HT1080 (cell line): ENCODE data around the gene HOXA2. TPM values are rescaled to one million over a fixed set of nuclear protein-coding genes. Genes with fewer than 3 reads are reported as not detected.
A peak's percentile ranks its signal among the peaks of the same experiment; 100 is the strongest.

Source experiments
- DNase-seq: peaks from one replicate; pipeline ENCODE4 v3.0.0-alpha.2; 2015; ENCODE audit warnings: low read depth
- polyA plus RNA-seq, 2 experiments: library from polyadenylated mRNA; depleted of rRNA; stranded (reverse); fragments of >200 nt; gene quantifications; 2 replicates each; pipeline ENCODE4 v1.2.3, GENCODE V29; 2015
- total RNA-seq: library from RNA; depleted of rRNA; stranded (reverse); fragments of >200 nt; shearing (Covaris generic); gene quantifications from 2 replicates; pipeline ENCODE4 v1.2.3, GENCODE V29; 2014; rRNA removed

The HOXA2 gene
- not detected in 2 replicates for total RNA-seq
- not detected in 2 replicates for polyA plus RNA-seq (2015; cell fraction: cytosol; rRNA removed)
- 0.17 and 0.34 TPM in 2 replicates for polyA plus RNA-seq (2015; cell fraction: nucleus; rRNA removed)

- DNase-seq = no peak
These were observed at the start of gene HOXA2 for GRCh38 chr7:27102581-27103442. TSS of gene HOXA2 (minus strand) at chr7:27102683. CDS start at chr7:27102500, 183 bp downstream.

GRCh38 chr7:27151341-27151930, 49.0 kb upstream of the HOXA2 start:
- no peak for DNase-seq

DNA sequence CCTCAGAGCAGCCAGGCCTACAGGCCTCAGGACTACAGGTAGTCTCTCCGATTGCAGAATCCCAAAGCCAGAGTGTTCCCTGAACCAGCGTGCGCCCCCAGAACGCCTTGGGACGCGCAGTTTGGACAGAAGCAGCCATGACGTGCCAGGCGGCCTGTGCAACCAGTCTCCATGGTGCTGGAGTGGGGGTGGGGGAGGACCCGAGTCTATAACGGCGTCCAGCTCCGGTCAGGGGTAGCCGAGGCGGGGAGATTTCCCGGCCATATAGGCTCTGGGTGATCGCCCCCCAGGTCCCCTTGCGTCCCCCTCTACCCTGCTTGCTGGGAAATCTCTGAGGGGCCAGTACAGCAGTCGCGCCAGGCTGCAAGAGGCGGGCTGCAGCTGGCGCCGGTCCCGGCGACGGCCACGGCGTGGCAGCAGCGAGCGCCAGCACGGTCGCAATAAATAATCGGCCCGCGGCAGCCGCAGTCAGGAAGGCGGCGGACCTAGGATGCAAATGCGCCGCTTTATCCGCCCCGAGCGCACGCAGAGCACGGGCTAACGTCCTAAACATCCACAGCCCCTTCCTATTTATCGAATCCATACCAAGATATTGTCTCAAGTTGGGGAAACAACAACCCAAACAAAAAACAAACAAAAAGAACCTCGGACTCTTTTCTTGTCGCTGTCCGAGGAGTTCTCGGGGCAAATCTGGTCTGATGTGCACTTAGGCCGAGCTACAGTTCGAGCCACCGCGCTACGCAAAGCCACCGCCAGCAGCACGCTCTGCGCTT, 48.3 kb upstream of the HOXA2 start:
- peak; percentile 75 for DNase-seq

- DNase-seq = no peak
These were observed 47.5 kb upstream of the HOXA2 start for GRCh38 chr7:27149842-27150567.

DNA sequence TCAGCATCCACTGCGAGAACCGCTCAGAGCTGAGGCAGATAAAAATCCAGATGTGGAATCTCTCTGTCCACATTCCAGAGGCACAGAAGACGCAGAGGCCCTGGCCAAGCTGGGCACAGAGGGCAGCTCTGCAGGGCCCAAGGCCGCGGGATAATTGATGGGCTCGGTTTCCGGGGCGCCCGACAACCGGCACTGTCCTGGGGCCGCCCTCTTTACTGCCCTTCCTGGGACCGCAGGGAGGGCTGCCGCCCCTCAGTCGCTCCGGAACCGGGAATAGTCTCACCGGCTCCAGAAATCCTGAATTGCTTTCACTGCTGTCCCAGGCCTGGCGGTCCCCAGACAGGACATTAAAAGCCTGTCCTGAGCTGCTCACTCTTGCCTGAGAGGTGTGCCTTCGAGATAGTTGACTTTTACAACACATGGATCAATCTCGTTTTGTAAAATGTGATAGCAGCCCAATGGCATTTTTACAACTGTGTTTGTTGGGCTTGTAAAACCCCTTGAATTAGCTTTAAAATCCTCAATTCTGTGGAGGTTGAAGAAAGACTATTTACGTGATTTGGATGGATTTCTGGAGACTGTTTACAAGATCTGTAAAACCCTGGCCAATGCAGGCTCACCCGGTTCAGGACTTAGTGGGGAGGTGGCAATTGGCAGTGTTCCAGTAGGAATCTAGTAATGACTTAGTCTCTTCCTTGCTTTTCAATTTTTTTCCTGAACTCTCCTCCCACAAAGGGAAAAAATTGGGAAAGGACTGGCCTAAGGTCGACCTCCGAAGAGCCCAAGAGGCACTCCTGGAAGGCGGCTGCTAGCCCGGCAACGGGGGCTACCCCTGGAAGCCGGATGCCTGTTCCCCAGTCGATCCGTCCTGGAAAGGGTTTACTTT, 46.5 kb upstream of the HOXA2 start:
- no peak for DNase-seq

DNA sequence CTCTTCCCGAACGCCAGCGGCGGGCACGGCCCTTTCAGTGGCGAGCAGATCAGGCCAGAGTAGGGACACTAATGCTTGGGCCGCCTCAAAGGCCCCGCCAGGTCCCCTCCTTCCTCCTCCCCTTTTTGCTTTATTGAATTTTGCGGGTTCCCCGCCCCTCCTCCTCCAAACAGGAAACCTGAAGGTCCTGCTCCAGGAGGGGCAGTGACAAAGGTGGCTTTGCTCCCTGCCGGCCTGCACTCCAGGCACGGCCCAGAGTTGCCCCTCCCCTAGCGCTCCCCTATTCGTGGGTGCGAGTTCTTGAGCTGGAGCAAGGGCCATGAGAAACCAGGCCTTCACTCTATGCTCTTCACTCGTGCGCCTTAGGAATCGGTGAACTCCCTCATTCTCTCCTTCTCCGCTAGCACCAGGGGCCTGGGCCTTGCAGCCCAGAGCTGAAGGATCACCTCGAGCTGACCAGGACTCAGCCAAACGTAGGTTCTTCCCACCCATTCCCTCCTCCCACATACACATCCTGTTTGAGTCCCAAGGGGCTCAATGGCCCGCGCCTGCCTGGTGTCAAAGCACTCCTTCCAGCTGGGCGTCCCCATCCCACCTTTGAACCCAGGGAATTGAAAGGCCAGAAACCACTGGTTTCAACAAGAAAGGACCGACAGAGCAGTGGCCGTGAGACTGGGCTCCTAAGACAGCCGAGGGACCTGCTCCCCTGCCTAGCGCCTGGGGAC, 45.7 kb upstream of the HOXA2 start:
- DNase-seq = no peak

GRCh38 chr7:27147199-27148030, 44.9 kb upstream of the HOXA2 start, which contains the start of gene HOXA6:
TSS of gene HOXA6 (minus strand) at chr7:27147774. CDS start at chr7:27147749, 25 bp downstream.
- no peak for DNase-seq

GRCh38 chr7:27146491-27147198, 44.2 kb upstream of the HOXA2 start:
- DNase-seq = no peak

DNA sequence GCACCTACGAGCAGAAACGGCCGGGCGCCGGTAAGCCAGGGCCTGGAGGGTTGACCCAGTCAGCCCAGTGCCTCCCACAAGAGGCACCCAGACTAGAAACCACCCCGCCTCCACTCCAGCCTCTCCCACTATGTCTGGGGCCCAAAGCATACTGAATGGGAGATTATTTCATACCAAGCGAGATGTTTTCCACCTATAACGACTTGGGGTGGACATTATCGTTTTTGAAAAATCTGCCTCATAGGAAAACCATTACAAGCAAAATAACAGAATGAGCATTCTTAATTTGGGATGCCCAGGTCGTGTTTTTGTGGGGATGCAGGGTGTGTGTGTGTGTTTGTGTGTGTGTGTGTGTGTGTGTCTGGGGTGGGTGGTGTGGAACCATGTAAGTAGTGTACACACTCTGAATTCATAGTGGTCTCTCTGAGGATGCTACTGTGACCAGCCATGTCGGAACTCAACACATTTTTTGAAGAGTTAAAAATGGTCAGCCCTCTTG, 43.5 kb upstream of the HOXA2 start:
- no peak for DNase-seq

- DNase-seq = no peak
These were observed 42.9 kb upstream of the HOXA2 start for GRCh38 chr7:27145165-27145913.

DNA sequence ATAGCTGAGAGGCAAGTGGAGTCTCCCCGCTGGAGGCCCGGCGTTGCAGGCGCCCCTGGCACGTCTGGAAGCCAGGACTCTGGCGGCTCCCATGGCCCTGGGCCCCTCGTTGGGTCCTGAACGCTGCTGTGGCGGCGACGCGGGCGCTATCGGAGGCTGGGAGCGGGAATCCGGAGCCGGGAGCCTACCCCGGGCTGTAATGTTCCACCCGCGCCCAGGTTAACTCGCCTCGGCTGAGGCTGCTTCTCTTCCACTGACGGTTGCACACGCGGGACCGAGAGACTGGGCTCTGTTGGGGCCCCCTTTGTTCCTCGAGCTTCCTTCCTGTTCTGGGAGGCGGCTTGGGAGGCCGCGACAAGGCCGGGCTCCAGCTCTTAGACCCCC, 42.3 kb upstream of the HOXA2 start:
- no peak for DNase-seq

GRCh38 chr7:27143950-27144780, 41.7 kb upstream of the HOXA2 start:
- no peak for DNase-seq

DNA sequence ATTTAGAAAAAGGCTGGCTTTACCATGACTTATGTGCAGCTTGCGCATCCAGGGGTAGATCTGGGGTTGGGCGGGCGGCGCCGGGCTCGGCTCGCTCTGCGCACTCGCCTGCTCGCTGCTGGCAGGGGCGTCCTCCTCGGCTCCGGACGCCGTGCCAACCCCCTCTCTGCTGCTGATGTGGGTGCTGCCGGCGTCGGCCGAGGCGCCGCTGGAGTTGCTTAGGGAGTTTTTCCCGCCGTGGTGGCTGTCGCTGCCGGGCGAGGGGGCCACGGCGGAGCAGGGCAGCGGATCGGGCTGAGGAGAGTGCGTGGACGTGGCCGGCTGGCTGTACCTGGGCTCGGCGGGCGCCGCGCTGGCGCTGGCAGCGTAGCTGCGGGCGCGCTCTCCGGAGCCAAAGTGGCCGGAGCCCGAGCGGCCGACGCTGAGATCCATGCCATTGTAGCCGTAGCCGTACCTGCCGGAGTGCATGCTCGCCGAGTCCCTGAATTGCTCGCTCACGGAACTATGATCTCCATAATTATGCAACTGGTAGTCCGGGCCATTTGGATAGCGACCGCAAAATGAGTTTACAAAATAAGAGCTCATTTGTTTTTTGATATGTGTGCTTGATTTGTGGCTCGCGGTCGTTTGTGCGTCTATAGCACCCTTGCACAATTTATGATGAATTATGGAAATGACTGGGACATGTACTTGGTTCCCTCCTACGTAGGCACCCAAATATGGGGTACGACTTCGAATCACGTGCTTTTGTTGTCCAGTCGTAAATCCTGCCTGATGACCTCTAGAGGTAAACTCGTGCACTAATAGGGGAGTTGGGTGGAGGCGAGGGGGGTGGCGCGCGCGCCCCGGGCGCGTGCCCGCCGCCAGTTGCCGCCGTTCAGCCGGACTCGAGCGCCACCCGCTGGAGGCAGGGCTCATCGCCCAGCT, 40.8 kb upstream of the HOXA2 start, which contains the start of gene HOXA5:
Gene HOXA5, minus strand, starts transcription at position 659 of the 927 bp plus-strand sequence. Its CDS starts 74 bp downstream, at position 585.
- DNase-seq = no peak

DNA sequence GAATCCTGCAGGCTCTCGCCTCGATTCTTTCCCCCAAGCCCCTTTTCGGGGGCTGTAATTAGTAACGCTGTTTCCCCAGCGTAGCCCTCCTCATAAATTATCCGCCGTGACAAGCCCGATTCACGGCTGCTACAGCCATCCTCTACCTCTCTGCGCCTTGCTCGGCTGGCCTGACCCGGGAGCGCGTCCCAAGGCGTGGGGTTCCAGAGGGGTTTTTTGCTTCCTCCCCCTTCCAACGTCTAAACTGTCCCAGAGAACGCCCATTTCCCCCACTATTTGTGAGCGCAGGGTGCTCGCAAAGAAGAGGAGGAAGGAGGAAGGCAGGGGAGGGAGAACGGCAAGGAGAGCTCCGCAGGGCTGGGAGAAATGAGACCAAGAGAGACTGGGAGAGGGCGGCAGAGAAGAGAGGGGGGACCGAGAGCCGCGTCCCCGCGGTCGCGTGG, 40.1 kb upstream of the HOXA2 start:
- no peak for DNase-seq
